OCI-LY7 (cell line): ENCODE data around the gene STXBP5. TPM values are rescaled to one million over a fixed set of nuclear protein-coding genes. Genes with fewer than 3 reads are reported as not detected.

Experiments used
- BruUV-seq: library from RNA; stranded (reverse); fragments of 400-500 nt; replicated peaks from 2 replicates; lab custom pipeline; 2021; lab: Mats Ljungman, UMichigan
- CTCF ChIA-PET: fragments of 300-600 bp; sonication (Branson Sonifier 250); formaldehyde crosslinking; loops from one replicate; lab custom pipeline; 2022; ENCODE audit warnings: antibody characterized with exemption; ENCODE audit not compliant: unreplicated experiment; lab: Charles Lee
- POLR2A ChIA-PET: fragments of 300-600 bp; sonication (Branson Sonifier 250); formaldehyde crosslinking; loops from one replicate; lab custom pipeline; 2022; ENCODE audit warnings: antibody characterized with exemption; lab: Charles Lee
- DNase-seq: peaks from one replicate; pipeline ENCODE4 v3.0.0-alpha.2; 2015; ENCODE audit warnings: low spot score
- H2AFZ ChIP-seq: fragments of 200-600 bp; sonication (generic), shearing (Covaris generic); 2 replicates; pipeline ENCODE4 v1.6.1; 2014; ENCODE audit warnings: mild to moderate bottlenecking, antibody characterized with exemption, low read length, moderate library complexity
- H3K27ac ChIP-seq: fragments of 200-600 bp; sonication (generic); 2 replicates; pipeline ENCODE4 v1.5.1; 2014; ENCODE audit warnings: mixed run types, low read depth, mild to moderate bottlenecking, moderate library complexity, low read length, inconsistent platforms; ENCODE audit not compliant: poor library complexity, severe bottlenecking
- H3K36me3 ChIP-seq: fragments of 200-600 bp; sonication (generic); 2 replicates; pipeline ENCODE4 v1.6.1; 2014; ENCODE audit warnings: mild to moderate bottlenecking, antibody characterized with exemption, low read length, moderate library complexity, mixed read lengths; ENCODE audit not compliant: insufficient read depth
- H3K4me1 ChIP-seq: fragments of 200-600 bp; sonication (generic); 2 replicates; pipeline ENCODE4 v1.5.1; 2014; ENCODE audit warnings: mild to moderate bottlenecking, low read length; ENCODE audit not compliant: insufficient read depth, poor library complexity, severe bottlenecking
- H3K4me2 ChIP-seq: fragments of 200-600 bp; sonication (generic); 2 replicates; pipeline ENCODE4 v1.6.1; 2014; ENCODE audit warnings: mild to moderate bottlenecking, low read length
- H3K4me3 ChIP-seq: fragments of 200-600 bp; sonication (generic); 2 replicates; pipeline ENCODE4 v1.5.1; 2014; ENCODE audit warnings: mild to moderate bottlenecking, low read depth, low read length; ENCODE audit not compliant: poor library complexity, severe bottlenecking
- H3K79me2 ChIP-seq: fragments of 200-600 bp; sonication (generic); 2 replicates; pipeline ENCODE4 v1.6.1; 2016; ENCODE audit warnings: low read depth, mild to moderate bottlenecking, low read length, moderate library complexity, mixed read lengths; ENCODE audit not compliant: insufficient read depth
- H3K9me2 ChIP-seq: fragments of 200-600 bp; sonication (generic); 2 replicates; pipeline ENCODE4 v1.6.1; 2016; ENCODE audit warnings: mild to moderate bottlenecking, low read length, mixed read lengths; ENCODE audit not compliant: insufficient read depth
- H3K9me3 ChIP-seq: fragments of 200-600 bp; sonication (generic); 2 replicates; pipeline ENCODE4 v1.6.1; 2014; ENCODE audit warnings: mild to moderate bottlenecking, mixed run types, low read length, mixed read lengths
- H4K20me1 ChIP-seq: fragments of 200-600 bp; sonication (generic); 2 replicates; pipeline ENCODE4 v1.6.1; 2014; ENCODE audit warnings: mild to moderate bottlenecking, antibody characterized with exemption, low read length, moderate library complexity, mixed read lengths; ENCODE audit not compliant: insufficient read depth
- CTCF ChIP-seq: fragments of 200-600 bp; sonication (generic); conservative IDR thresholded peaks from 2 replicates; pipeline ENCODE4 v1.5.1; 2014; ENCODE audit warnings: mild to moderate bottlenecking, antibody characterized with exemption, low read length, moderate library complexity, mixed read lengths
- EZH2phosphoT487 ChIP-seq: fragments of 200-600 bp; sonication (generic); IDR thresholded peaks from 2 replicates; pipeline ENCODE4 v1.6.1; 2018; ENCODE audit warnings: low read depth, borderline replicate concordance, mild to moderate bottlenecking, mixed run types, antibody characterized with exemption, low read length, moderate library complexity, mixed read lengths
- intact Hi-C: fragments of 100-400 bp; cut with micrococcal nuclease; formaldehyde crosslinking; loops from one replicate; pipeline ENCODE4 v1.10.0; 2022; ENCODE audit not compliant: unreplicated experiment
- total RNA-seq, 2 experiments: library from RNA; depleted of rRNA in 1 of 2; stranded (reverse); fragments of >200 nt in 1 of 2; shearing (Covaris generic) in 1 of 2; gene quantifications; 2 replicates each; pipeline ENCODE4 v1.2.3, GENCODE V29; 2014 to 2022

STXBP5 gene
- total RNA-seq, 2 experiments from 2014 or later, result 12.3 to 15.4 TPM

GRCh38 chr6:147262946-147263345 is 58.7 kb downstream of the STXBP5 start:
- Histone ChIP-seq H3K27ac (no peak overlapping the region), H4K20me1 (no peaks in the 10 kb centered on the region), H3K4me3 (no peak overlapping the region), H3K9me2 (no peaks in the 10 kb centered on the region), H3K4me2 (no peak overlapping the region), H3K4me1 (no peaks in the 10 kb centered on the region), H2AFZ (no peak overlapping the region), H3K9me3 (no peaks in the 10 kb centered on the region), H3K36me3 (no peaks in the 10 kb centered on the region), H3K79me2 (no peaks in the 10 kb centered on the region)
- intact Hi-C loops, result no loop called here
- POLR2A ChIA-PET, result interaction anchor here (0.6 to 0.8 kb wide), 3 partner anchors 9 to 70 kb away, joined by 3 to 5 read pairs (median 4); no protein-coding TSS in a partner anchor
- no TSS peak for BruUV-seq
- CTCF ChIA-PET, result no interaction called here
- TF ChIP-seq CTCF, result no peak
- DNase-seq, result no peak

- H3K27ac ChIP-seq, result no peak overlapping the region
- TF ChIP-seq EZH2phosphoT487, result no peak
- no peaks in the 10 kb centered on the region for H4K20me1 ChIP-seq
- intact Hi-C loops, result no loop called here
- H3K4me3 ChIP-seq, result no peak overlapping the region
- H2AFZ ChIP-seq, result no peak overlapping the region
- no TSS peak for BruUV-seq
- ChIA-PET CTCF (no interaction called here), POLR2A (interaction anchor here (0.7 kb wide), 1 partner anchor 508 kb away, joined by 3 read pairs; no protein-coding TSS in a partner anchor)
- DNase-seq, result no peak
- no peaks in the 10 kb centered on the region for H3K9me2 ChIP-seq
- H3K79me2 ChIP-seq, result no peaks in the 10 kb centered on the region
- H3K4me1 ChIP-seq, result no peaks in the 10 kb centered on the region
- H3K4me2 ChIP-seq, result no peak overlapping the region
- no peaks in the 10 kb centered on the region for H3K36me3 ChIP-seq
- no peaks in the 10 kb centered on the region for H3K9me3 ChIP-seq
Observed at GRCh38 chr6:147266821-147267220, 62.6 kb downstream of the STXBP5 start.

GRCh38 chr6:147267658-147268057 is 63.4 kb downstream of the STXBP5 start:
- Histone ChIP-seq H3K4me2 (no peak overlapping the region), H3K9me3 (no peaks in the 10 kb centered on the region), H4K20me1 (no peaks in the 10 kb centered on the region), H3K27ac (no peak overlapping the region), H3K36me3 (no peaks in the 10 kb centered on the region), H3K4me3 (no peak overlapping the region), H2AFZ (no peak overlapping the region), H3K9me2 (no peaks in the 10 kb centered on the region), H3K4me1 (no peaks in the 10 kb centered on the region), H3K79me2 (no peaks in the 10 kb centered on the region)
- ChIA-PET CTCF (no interaction called here), POLR2A (interaction anchor here (0.7 to 1.9 kb wide), 2 partner anchors 17 to 507 kb away, joined by 3 to 5 read pairs; no protein-coding TSS in a partner anchor)
- TF ChIP-seq CTCF (no peak), EZH2phosphoT487 (no peak)
- BruUV-seq, result no TSS peak
- DNase-seq, result no peak
- intact Hi-C loops, result no loop called here
